ENCODE measurements around the gene LPAR2. TPM values are rescaled to one million over a fixed set of nuclear protein-coding genes. Genes with fewer than 3 reads are reported as not detected.

Gene LPAR2
- total RNA-seq, 2 experiments from 2014 or later, result 23.7 to 28.4 TPM

DNA sequence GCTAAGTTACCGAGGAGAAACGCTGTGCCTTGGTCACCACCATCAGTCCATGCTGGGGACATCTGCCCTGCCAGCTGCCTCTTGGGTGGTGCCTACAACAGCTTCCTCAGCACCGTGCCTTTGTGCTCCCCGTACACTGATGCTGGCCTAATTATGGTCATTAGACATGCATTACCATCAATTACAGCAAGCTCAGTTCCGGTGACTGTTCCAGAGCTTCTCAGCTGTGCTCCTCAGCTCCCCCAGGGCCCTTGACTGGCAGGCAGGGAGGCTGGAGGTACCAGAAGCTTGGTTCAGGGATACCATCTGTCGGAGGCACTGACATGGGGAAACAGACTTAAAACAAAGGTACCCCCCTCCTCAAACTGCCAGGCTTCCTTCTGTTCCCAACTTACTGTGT lies 49.8 kb downstream of the LPAR2 start:
- no peaks in the 10 kb centered on the region for H3K9me3 Mint-ChIP-seq
- peaks cover 2% of the 10 kb centered on the region for H3K36me3 Mint-ChIP-seq
- no peak for DNase-seq
- H3K4me3 Mint-ChIP-seq, result no peak overlapping the region
- H3K4me1 Mint-ChIP-seq, result peaks cover 9% of the 10 kb centered on the region
- H3K27me3 Mint-ChIP-seq, result no peaks in the 10 kb centered on the region
- no peak overlapping the region for H3K27ac Mint-ChIP-seq

GRCh38 chr19:19575411-19575810 lies 52.6 kb downstream of the LPAR2 start:
- no peaks in the 10 kb centered on the region for H3K27me3 Mint-ChIP-seq
- H3K36me3 Mint-ChIP-seq, result peaks cover 8% of the 10 kb centered on the region
- no peak for DNase-seq
- H3K9me3 Mint-ChIP-seq, result no peaks in the 10 kb centered on the region
- no peak overlapping the region for H3K27ac Mint-ChIP-seq
- H3K4me3 Mint-ChIP-seq, result no peak overlapping the region
- H3K4me1 Mint-ChIP-seq, result peaks cover 3% of the 10 kb centered on the region

Other genes starting within 250 kb of the LPAR2 start
- gene GATAD2A, start 222.5 kb downstream of the LPAR2 start, total RNA-seq, result 100 to 1,000 TPM; 196 to 202 TPM
- 1 to 10 TPM; 3.0 to 3.1 TPM for gene TSSK6, start 112.7 kb downstream of the LPAR2 start, total RNA-seq
- 100 to 1,000 TPM; 306 to 312 TPM for gene NDUFA13, start 112.0 kb downstream of the LPAR2 start, total RNA-seq
- gene YJEFN3, start 99.3 kb downstream of the LPAR2 start, total RNA-seq, result 1 to 10 TPM; 5.7 to 7.8 TPM
- gene CILP2, start 90.0 kb downstream of the LPAR2 start, total RNA-seq, result under 1 TPM; 0.18 to 0.23 TPM
- gene PBX4, start 9.5 kb downstream of the LPAR2 start, total RNA-seq, result 1 to 10 TPM; 8.2 to 9.6 TPM
- gene GMIP, start 15.4 kb upstream of the LPAR2 start, total RNA-seq, result 10 to 100 TPM; 53.3 to 54.7 TPM
- gene ATP13A1, start 35.5 kb upstream of the LPAR2 start, total RNA-seq, result 10 to 100 TPM; 72.6 to 76.4 TPM
- 10 to 100 TPM; 71.8 to 73.2 TPM for gene ZNF101, start 40.6 kb upstream of the LPAR2 start, total RNA-seq
- gene ZNF14, start 104.9 kb upstream of the LPAR2 start, total RNA-seq, result 1 to 10 TPM; 7.8 to 7.9 TPM
- gene ZNF506, start 193.5 kb upstream of the LPAR2 start, total RNA-seq, result 10 to 100 TPM; 28.4 to 31.5 TPM
- gene ZNF253, start 237.7 kb upstream of the LPAR2 start, total RNA-seq, result 10 to 100 TPM; 13.8 to 16.6 TPM